HG02938 (cell line): ENCODE measurements around the gene CHCHD2.
"Not testable (repeated sequence)": the region's sequence is repeated elsewhere in the genome, so short reads cannot be mapped to it uniquely, and the experiment has no call there.

Experiments used
- ATAC-seq: cut with Tn5 transposase; IDR thresholded peaks from one replicate; pipeline ENCODE4 v1.9.1; 2021; ENCODE audit warnings: mild to moderate bottlenecking, moderate library complexity; ENCODE audit not compliant: unreplicated experiment

CHCHD2 gene

GRCh38 chr7:56086761-56087160 is 19.5 kb downstream of the CHCHD2 start:
- no peak for ATAC-seq

- no peak for ATAC-seq
These were observed 23.0 kb downstream of the CHCHD2 start for GRCh38 chr7:56083150-56083785.

- no peak for ATAC-seq
These were observed 24.5 kb downstream of the CHCHD2 start for GRCh38 chr7:56081626-56082340.

DNA sequence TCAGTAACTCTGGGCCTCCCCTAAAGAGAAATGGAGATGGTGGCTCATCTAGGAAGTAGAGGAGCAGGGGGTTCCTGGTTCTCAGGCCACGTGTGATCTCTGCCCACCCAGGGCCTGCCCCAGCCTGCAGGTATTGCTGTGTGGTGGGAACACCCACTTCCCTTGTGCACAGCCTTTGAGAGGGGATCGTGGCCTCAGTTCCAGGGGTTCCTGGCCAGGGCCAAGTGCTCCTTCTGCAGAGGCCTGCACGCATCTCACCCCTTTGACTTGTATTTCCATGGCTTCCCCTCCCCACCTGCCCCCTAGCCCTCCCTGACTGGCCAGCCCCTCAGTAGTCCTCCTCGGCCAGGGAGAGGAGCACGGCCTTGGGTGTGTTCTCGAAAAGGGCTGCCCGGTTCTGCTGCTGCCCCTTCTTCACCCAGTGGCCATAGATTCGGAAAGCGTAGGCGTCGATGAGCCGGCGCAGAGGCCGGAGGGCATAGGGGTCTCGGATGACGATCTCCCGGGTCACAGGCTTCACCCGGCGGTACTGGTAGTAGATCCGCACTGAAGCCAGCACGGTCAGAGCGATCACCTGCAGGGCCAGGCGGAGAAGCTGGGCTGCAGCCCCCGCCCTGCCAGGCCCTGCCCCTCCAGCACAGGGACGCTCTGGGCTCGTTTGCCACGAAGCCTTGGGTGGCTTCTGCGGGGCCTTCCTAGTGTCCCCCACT is 25.4 kb downstream of the CHCHD2 start:
- ATAC-seq: not testable (repeated sequence)

GRCh38 chr7:56079450-56080185 is 26.7 kb downstream of the CHCHD2 start:
- ATAC-seq: no peak

- no peak for ATAC-seq
These were observed 28.1 kb downstream of the CHCHD2 start for GRCh38 chr7:56078196-56078595.

DNA sequence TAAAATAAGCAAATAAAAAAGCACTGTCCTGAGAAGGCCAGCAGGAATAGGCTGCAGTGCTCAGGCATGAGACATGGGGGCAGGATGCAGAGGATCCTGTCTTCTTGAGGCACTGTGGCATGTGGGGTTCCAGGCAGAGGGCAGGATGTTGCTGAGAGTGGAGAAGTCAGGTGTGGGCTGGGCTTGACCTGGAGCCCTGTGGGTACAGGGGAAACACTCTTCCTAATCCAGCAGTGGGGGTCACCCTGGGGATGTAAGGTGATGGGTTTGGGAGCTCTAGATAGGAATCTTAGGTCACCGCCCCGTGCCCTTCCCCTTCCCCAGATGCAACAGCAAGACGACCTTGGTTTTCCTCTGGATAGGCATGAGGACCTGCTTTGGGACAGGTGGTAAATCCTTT is 28.6 kb downstream of the CHCHD2 start:
- ATAC-seq: no peak

- peak; percentile 91 for ATAC-seq
These were observed 31.9 kb downstream of the CHCHD2 start for GRCh38 chr7:56074371-56074791.

DNA sequence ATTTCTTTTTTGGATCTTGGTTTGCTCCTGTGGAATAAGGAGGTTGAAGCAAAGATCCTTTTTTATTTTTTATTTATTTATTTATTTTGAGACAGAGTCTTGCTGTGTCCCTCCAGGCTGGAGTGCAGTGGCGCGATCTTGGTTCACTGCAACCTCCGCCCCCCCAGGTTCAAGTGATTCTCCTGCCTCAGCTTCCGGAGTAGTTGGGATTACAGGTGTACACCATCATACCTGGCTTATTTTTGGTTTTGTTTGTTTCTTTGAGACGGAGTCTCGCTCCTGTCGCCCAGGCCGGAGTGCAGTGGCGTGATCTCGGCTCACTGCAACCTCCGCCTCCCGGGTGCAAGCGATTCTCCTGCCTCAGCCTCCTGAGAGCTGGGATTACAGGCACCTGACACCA is 39.9 kb downstream of the CHCHD2 start:
- ATAC-seq: not testable (repeated sequence)

GRCh38 chr7:56063882-56064625 is 42.2 kb downstream of the CHCHD2 start, which contains the start of gene SUMF2:
SUMF2 (plus strand) TSS chr7:56064286; CDS start chr7:56064312, 26 bp downstream.
- peak; percentile 66 for ATAC-seq

GRCh38 chr7:56063500-56063881 is 42.8 kb downstream of the CHCHD2 start:
- ATAC-seq: no peak

DNA sequence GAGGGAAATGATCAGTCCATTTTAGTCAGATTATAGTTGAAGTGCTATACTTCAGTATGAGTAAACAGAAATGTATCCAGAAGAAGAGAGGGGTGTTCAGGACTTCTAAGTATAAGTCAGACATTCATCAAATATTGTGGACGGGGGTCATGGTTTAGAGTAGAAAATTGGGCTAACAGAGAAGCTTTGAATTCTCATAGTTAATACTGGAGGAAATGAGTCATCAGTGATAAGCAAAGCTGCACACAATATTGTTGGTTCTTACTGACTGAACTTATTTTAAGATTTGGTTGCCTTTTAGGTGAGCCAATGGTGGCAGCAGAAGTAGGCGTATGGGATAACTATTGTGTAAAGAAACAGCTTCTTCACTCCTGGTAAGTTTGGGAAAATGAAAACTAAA is 43.9 kb downstream of the CHCHD2 start:
- no peak for ATAC-seq

GRCh38 chr7:56053993-56054392 is 52.3 kb downstream of the CHCHD2 start:
- ATAC-seq: no peak

- no peak for ATAC-seq
These were observed 52.9 kb downstream of the CHCHD2 start for GRCh38 chr7:56053379-56053778.
